ENCODE data around the gene EMD. TPM values are rescaled to one million over a fixed set of nuclear protein-coding genes. Genes with fewer than 3 reads are reported as not detected.
"Not testable (repeated sequence)": the region's sequence is repeated elsewhere in the genome, so short reads cannot be mapped to it uniquely, and the experiment has no call there.

The EMD gene
- total RNA-seq (2014; rRNA removed; shearing (Covaris generic); ENCODE audit: low replicate concordance), result 19.5 and 20.7 TPM in 2 replicates

- Histone ChIP-seq H3K4me3 (ENCODE audit: low read length) (peak within 1 kb of the TSS; percentile 85), H3K9ac (ENCODE audit: low read length) (peak within 1 kb of the TSS; percentile 95), H3K9me3 (ENCODE audit: low read length) (no peaks in the 10 kb centered on the region), H2AFZ (ENCODE audit: low read length) (no peak within 1 kb of the TSS; the same call in 1 of the 2 replicates), H3K9me2 (replicated peaks; ENCODE audit: insufficient read depth, low read length) (no peaks in the 10 kb centered on the region), H3K79me2 (ENCODE audit: low read length) (peaks cover 11% of the 10 kb centered on the region), H3K4me2 (ENCODE audit: low read depth, low read length, poor library complexity, severe bottlenecking) (peak within 1 kb of the TSS; percentile 84), H3K36me3 (ENCODE audit: insufficient read depth, low read length) (no peaks in the 10 kb centered on the region), H3K4me1 (ENCODE audit: low read length) (peaks cover 23% of the 10 kb centered on the region), H4K20me1 (ENCODE audit: insufficient read depth, low read depth, low read length) (no peaks in the 10 kb centered on the region), H3K27ac (ENCODE audit: low read length) (peak within 1 kb of the TSS; percentile 70), H3K27me3 (ENCODE audit: low read length) (no peaks in the 10 kb centered on the region)
- peak; percentile 98 for DNase-seq
Measured at GRCh38 chrX:154378799-154379568, at the start of gene EMD. Gene EMD, plus strand, starts transcription at chrX:154379295. Its CDS starts 190 bp downstream, at chrX:154379485.

- Histone ChIP-seq H2AFZ (ENCODE audit: low read length) (no peak overlapping the region), H3K4me2 (ENCODE audit: low read depth, low read length, poor library complexity, severe bottlenecking) (no peak overlapping the region), H3K36me3 (ENCODE audit: insufficient read depth, low read length) (no peaks in the 10 kb centered on the region), H3K9ac (ENCODE audit: low read length) (no peak overlapping the region), H3K9me2 (replicated peaks; ENCODE audit: insufficient read depth, low read length) (no peaks in the 10 kb centered on the region), H3K4me1 (ENCODE audit: low read length) (peaks cover 15% of the 10 kb centered on the region), H4K20me1 (ENCODE audit: insufficient read depth, low read depth, low read length) (no peaks in the 10 kb centered on the region), H3K9me3 (ENCODE audit: low read length) (no peaks in the 10 kb centered on the region), H3K27ac (ENCODE audit: low read length) (no peak overlapping the region), H3K79me2 (ENCODE audit: low read length) (no peaks in the 10 kb centered on the region), H3K27me3 (ENCODE audit: low read length) (no peaks in the 10 kb centered on the region), H3K4me3 (ENCODE audit: low read length) (no peak overlapping the region)
- no peak for DNase-seq
Measured at GRCh38 chrX:154332561-154332960, 46.5 kb upstream of the EMD start.

- Histone ChIP-seq H3K4me2 (ENCODE audit: low read depth, low read length, poor library complexity, severe bottlenecking) (no peak overlapping the region), H3K79me2 (ENCODE audit: low read length) (no peaks in the 10 kb centered on the region), H3K27me3 (ENCODE audit: low read length) (no peaks in the 10 kb centered on the region), H3K9me3 (ENCODE audit: low read length) (no peaks in the 10 kb centered on the region), H3K27ac (ENCODE audit: low read length) (no peak overlapping the region; the same call in 1 of the 2 replicates), H3K36me3 (ENCODE audit: insufficient read depth, low read length) (no peaks in the 10 kb centered on the region), H3K4me3 (ENCODE audit: low read length) (no peak overlapping the region), H4K20me1 (ENCODE audit: insufficient read depth, low read depth, low read length) (no peaks in the 10 kb centered on the region), H3K4me1 (ENCODE audit: low read length) (peaks cover 15% of the 10 kb centered on the region), H2AFZ (ENCODE audit: low read length) (no peak overlapping the region), H3K9me2 (replicated peaks; ENCODE audit: insufficient read depth, low read length) (no peaks in the 10 kb centered on the region), H3K9ac (ENCODE audit: low read length) (no peak overlapping the region)
- no peak for DNase-seq
Measured at GRCh38 chrX:154333116-154333515, 46.0 kb upstream of the EMD start.

- peak; percentile 78 for DNase-seq
- H3K36me3 ChIP-seq (ENCODE audit: insufficient read depth, low read length), result no peaks in the 10 kb centered on the region
- H3K4me2 ChIP-seq (ENCODE audit: low read depth, low read length, poor library complexity, severe bottlenecking), result peak overlapping the region; percentile 54
Measured at GRCh38 chrX:154333837-154334271, 45.2 kb upstream of the EMD start.

GRCh38 chrX:154334496-154334895 is 44.6 kb upstream of the EMD start:
- H4K20me1 ChIP-seq (ENCODE audit: insufficient read depth, low read depth, low read length), result no peaks in the 10 kb centered on the region
- H3K79me2 ChIP-seq (ENCODE audit: low read length), result no peaks in the 10 kb centered on the region
- no peaks in the 10 kb centered on the region for H3K9me2 ChIP-seq (replicated peaks; ENCODE audit: insufficient read depth, low read length)
- H3K4me2 ChIP-seq (ENCODE audit: low read depth, low read length, poor library complexity, severe bottlenecking), result peak overlapping the region; percentile 54
- peaks cover 15% of the 10 kb centered on the region for H3K4me1 ChIP-seq (ENCODE audit: low read length)
- H3K4me3 ChIP-seq (ENCODE audit: low read length), result no peak overlapping the region
- 0 out of 2 replicates have a peak overlapping the region, but pooled peaks have one; percentile 24 for H3K9ac ChIP-seq (ENCODE audit: low read length)
- peak overlapping the region; percentile 79; the same call in 1 of the 2 replicates for H2AFZ ChIP-seq (ENCODE audit: low read length)
- H3K36me3 ChIP-seq (ENCODE audit: insufficient read depth, low read length), result no peaks in the 10 kb centered on the region
- no peak for DNase-seq
- H3K9me3 ChIP-seq (ENCODE audit: low read length), result no peaks in the 10 kb centered on the region
- no peaks in the 10 kb centered on the region for H3K27me3 ChIP-seq (ENCODE audit: low read length)
- peak overlapping the region; percentile 50 for H3K27ac ChIP-seq (ENCODE audit: low read length)

More at GRCh38 chrX:154333837-154334271, 45.2 kb upstream of the EMD start:
- Histone ChIP-seq H3K79me2 (ENCODE audit: low read length) (no peaks in the 10 kb centered on the region), H3K4me1 (ENCODE audit: low read length) (peaks cover 15% of the 10 kb centered on the region), H3K27me3 (ENCODE audit: low read length) (no peaks in the 10 kb centered on the region), H3K9me2 (replicated peaks; ENCODE audit: insufficient read depth, low read length) (no peaks in the 10 kb centered on the region), H3K4me3 (ENCODE audit: low read length) (0 out of 2 replicates have a peak overlapping the region, but pooled peaks have one; percentile 18), H4K20me1 (ENCODE audit: insufficient read depth, low read depth, low read length) (no peaks in the 10 kb centered on the region), H2AFZ (ENCODE audit: low read length) (peak overlapping the region; percentile 79), H3K9ac (ENCODE audit: low read length) (peak overlapping the region; percentile 24; the same call in 1 of the 2 replicates), H3K9me3 (ENCODE audit: low read length) (no peaks in the 10 kb centered on the region), H3K27ac (ENCODE audit: low read length) (peak overlapping the region; percentile 50)

- DNase-seq; H4K20me1 ChIP-seq (ENCODE audit: insufficient read depth, low read depth, low read length); H3K36me3 ChIP-seq (ENCODE audit: insufficient read depth, low read length): not testable (repeated sequence)
Measured at GRCh38 chrX:154341399-154342298, 37.4 kb upstream of the EMD start.

GRCh38 chrX:154343063-154343462 is 36.0 kb upstream of the EMD start:
- not testable (repeated sequence) for H3K36me3 ChIP-seq (ENCODE audit: insufficient read depth, low read length); H3K9me2 ChIP-seq (replicated peaks; ENCODE audit: insufficient read depth, low read length); H4K20me1 ChIP-seq (ENCODE audit: insufficient read depth, low read depth, low read length); H3K9me3 ChIP-seq (ENCODE audit: low read length); H3K27me3 ChIP-seq (ENCODE audit: low read length); H3K79me2 ChIP-seq (ENCODE audit: low read length); H3K4me3 ChIP-seq (ENCODE audit: low read length); H3K27ac ChIP-seq (ENCODE audit: low read length); DNase-seq; H3K4me1 ChIP-seq (ENCODE audit: low read length); H3K9ac ChIP-seq (ENCODE audit: low read length); H3K4me2 ChIP-seq (ENCODE audit: low read depth, low read length, poor library complexity, severe bottlenecking); H2AFZ ChIP-seq (ENCODE audit: low read length)

More at GRCh38 chrX:154341399-154342298, 37.4 kb upstream of the EMD start:
- not testable (repeated sequence) for H2AFZ ChIP-seq (ENCODE audit: low read length); H3K27ac ChIP-seq (ENCODE audit: low read length); H3K27me3 ChIP-seq (ENCODE audit: low read length); H3K9me2 ChIP-seq (replicated peaks; ENCODE audit: insufficient read depth, low read length); H3K4me2 ChIP-seq (ENCODE audit: low read depth, low read length, poor library complexity, severe bottlenecking); H3K79me2 ChIP-seq (ENCODE audit: low read length); H3K4me3 ChIP-seq (ENCODE audit: low read length); H3K4me1 ChIP-seq (ENCODE audit: low read length); H3K9me3 ChIP-seq (ENCODE audit: low read length); H3K9ac ChIP-seq (ENCODE audit: low read length)

- H3K79me2 ChIP-seq (ENCODE audit: low read length); H3K4me1 ChIP-seq (ENCODE audit: low read length); H3K9me2 ChIP-seq (replicated peaks; ENCODE audit: insufficient read depth, low read length); H2AFZ ChIP-seq (ENCODE audit: low read length); H3K4me3 ChIP-seq (ENCODE audit: low read length); H4K20me1 ChIP-seq (ENCODE audit: insufficient read depth, low read depth, low read length); H3K9ac ChIP-seq (ENCODE audit: low read length); H3K36me3 ChIP-seq (ENCODE audit: insufficient read depth, low read length); H3K9me3 ChIP-seq (ENCODE audit: low read length); H3K4me2 ChIP-seq (ENCODE audit: low read depth, low read length, poor library complexity, severe bottlenecking); H3K27me3 ChIP-seq (ENCODE audit: low read length); DNase-seq; H3K27ac ChIP-seq (ENCODE audit: low read length): not testable (repeated sequence)
Measured at GRCh38 chrX:154343620-154344019, 35.5 kb upstream of the EMD start.
